Breast epithelium (tissue), 3 donors: ENCODE measurements around the gene ACSL1.

ENCODE experiments used
- CTCF ChIP-seq, 3 donors: fragments of 450-650 bp; IDR thresholded peaks; one replicate each; pipeline ENCODE4 v1.5.1; 2016 to 2017; ENCODE audit warnings: antibody characterized with exemption in 3 of 3, mild to moderate bottlenecking in 3 of 3, moderate library complexity in 3 of 3
- POLR2A ChIP-seq: fragments of 450-650 bp; IDR thresholded peaks from one replicate; pipeline ENCODE4 v1.6.1; 2016; ENCODE audit warnings: antibody characterized with exemption, mild to moderate bottlenecking, moderate library complexity

GRCh38 chr4:184745831-184746795, 79.7 kb downstream of the ACSL1 start:
- no peak for TF ChIP-seq POLR2A
- TF ChIP-seq CTCF (IDR thresholded peaks at IDR 0.05) = peak; percentile 81 to 89 (median 86)
